ENCODE data around the gene CPOX.

CPOX gene

GRCh38 chr3:98531622-98532274 is 61.7 kb downstream of the CPOX start, which contains the start of gene GPR15:
TSS of gene GPR15 (plus strand) at chr3:98531978. CDS start at chr3:98532034, 56 bp downstream.
- no peak within 1 kb of the TSS for H3K4me3 ChIP-seq (replicated peaks; ENCODE audit: insufficient read depth, low read length)
- no peaks in the 10 kb centered on the region for H3K27me3 ChIP-seq (ENCODE audit: insufficient read depth, poor library complexity, severe bottlenecking)
- TF ChIP-seq POLR2AphosphoS5 (IDR thresholded peaks at IDR 0.05; ENCODE audit: low read depth) (no peak), CTCF (IDR thresholded peaks at IDR 0.05; ENCODE audit: insufficient read depth, low read length) (no peak)
- H3K27ac ChIP-seq (replicated peaks), result no peak within 1 kb of the TSS
- DNase-seq (ENCODE audit: low read depth in 1 of 2, low spot score in 1 of 2), result no peak

- Histone ChIP-seq H3K27me3 (ENCODE audit: insufficient read depth, poor library complexity, severe bottlenecking) (no peaks in the 10 kb centered on the region), H3K27ac (replicated peaks) (no peak overlapping the region), H3K4me3 (replicated peaks; ENCODE audit: insufficient read depth, low read length) (no peak overlapping the region)
- no peak for DNase-seq (ENCODE audit: low read depth in 1 of 2, low spot score in 1 of 2)
- TF ChIP-seq CTCF (IDR thresholded peaks at IDR 0.05; ENCODE audit: insufficient read depth, low read length) (no peak), GABPA (IDR thresholded peaks at IDR 0.05; ENCODE audit: low read depth) (no peak), POLR2AphosphoS5 (IDR thresholded peaks at IDR 0.05; ENCODE audit: low read depth) (no peak), REST (IDR thresholded peaks at IDR 0.05; ENCODE audit: insufficient replicate concordance, low read depth) (no peak), SPI1 (IDR thresholded peaks at IDR 0.05; ENCODE audit: borderline replicate concordance, low read depth) (no peak)
These were observed 62.7 kb downstream of the CPOX start for GRCh38 chr3:98530676-98531075.

- Histone ChIP-seq H3K4me3 (replicated peaks; ENCODE audit: insufficient read depth, low read length) (no peak overlapping the region), H3K27me3 (ENCODE audit: insufficient read depth, poor library complexity, severe bottlenecking) (no peaks in the 10 kb centered on the region), H3K27ac (replicated peaks) (no peak overlapping the region)
- DNase-seq (ENCODE audit: low read depth in 1 of 2, low spot score in 1 of 2), result no peak
- no peak for TF ChIP-seq SPI1 (IDR thresholded peaks at IDR 0.05; ENCODE audit: borderline replicate concordance, low read depth)
These were observed 63.5 kb downstream of the CPOX start for GRCh38 chr3:98529856-98530459.

All from HL-60 (cell line).